ENCODE data around the gene ZDHHC6. TPM values are rescaled to one million over a fixed set of nuclear protein-coding genes. Genes with fewer than 3 reads are reported as not detected.
"Not testable (repeated sequence)": the region's sequence is repeated elsewhere in the genome, so short reads cannot be mapped to it uniquely, and the experiment has no call there.

ZDHHC6 gene
- polyA plus RNA-seq, 2 of the 4 experiments (the other 2 are of a cell fraction), result 37.2 to 57.0 TPM

DNA sequence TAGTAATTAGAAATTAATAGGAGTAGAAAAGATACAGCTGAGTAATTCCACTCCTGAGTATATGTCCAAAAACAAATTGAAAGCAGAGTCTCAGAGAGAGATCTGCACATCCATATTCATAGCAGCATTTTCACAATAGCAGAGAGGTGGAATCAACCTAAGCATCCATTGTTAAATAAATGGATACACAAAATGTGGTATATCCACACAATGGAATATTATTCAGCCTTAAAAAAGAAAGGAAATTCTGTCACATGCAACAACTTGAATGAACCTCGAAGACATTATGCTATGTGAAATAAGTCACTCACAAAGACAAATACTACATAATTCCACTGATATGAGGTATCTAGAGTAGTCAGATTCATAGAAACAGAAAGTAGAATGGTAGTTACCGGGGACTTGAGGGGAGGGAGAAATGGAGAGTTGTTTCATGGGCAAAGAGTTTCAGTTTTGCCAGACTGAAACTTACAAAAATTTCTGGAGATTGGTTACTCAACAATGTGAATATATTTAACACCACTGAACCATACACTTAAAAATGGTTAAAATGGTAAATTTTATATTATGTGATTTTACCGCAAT, 18.7 kb upstream of the ZDHHC6 start:
- no peak overlapping the region for H3K27ac ChIP-seq
- no peak for TF ChIP-seq RNF2 (IDR thresholded peaks at IDR 0.05; ENCODE audit: borderline replicate concordance, low read depth)
- no peak for TF ChIP-seq E2F6 (IDR thresholded peaks at IDR 0.05; ENCODE audit: borderline replicate concordance, low read depth)
- no peak for TF ChIP-seq FOSL2 (IDR thresholded peaks at IDR 0.05)
- no peak for TF ChIP-seq FOSL2 (CRISPR knock-in tag; IDR thresholded peaks at IDR 0.05)
- no peak for TF ChIP-seq HES2 (IDR thresholded peaks at IDR 0.05)
- TF ChIP-seq, protein P1, sequence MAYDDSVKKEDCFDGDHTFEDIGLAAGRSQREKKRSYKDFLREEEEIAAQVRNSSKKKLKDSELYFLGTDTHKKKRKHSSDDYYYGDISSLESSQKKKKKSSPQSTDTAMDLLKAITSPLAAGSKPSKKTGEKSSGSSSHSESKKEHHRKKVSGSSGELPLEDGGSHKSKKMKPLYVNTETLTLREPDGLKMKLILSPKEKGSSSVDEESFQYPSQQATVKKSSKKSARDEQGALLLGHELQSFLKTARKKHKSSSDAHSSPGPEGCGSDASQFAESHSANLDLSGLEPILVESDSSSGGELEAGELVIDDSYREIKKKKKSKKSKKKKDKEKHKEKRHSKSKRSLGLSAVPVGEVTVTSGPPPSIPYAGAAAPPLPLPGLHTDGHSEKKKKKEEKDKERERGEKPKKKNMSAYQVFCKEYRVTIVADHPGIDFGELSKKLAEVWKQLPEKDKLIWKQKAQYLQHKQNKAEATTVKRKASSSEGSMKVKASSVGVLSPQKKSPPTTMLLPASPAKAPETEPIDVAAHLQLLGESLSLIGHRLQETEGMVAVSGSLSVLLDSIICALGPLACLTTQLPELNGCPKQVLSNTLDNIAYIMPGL (CRISPR knock-in tag; IDR thresholded peaks at IDR 0.05; ENCODE audit: borderline replicate concordance), result no peak
- TF ChIP-seq ZSCAN20 (CRISPR knock-in tag; IDR thresholded peaks at IDR 0.05), result no peak
- TF ChIP-seq HOXA7 (CRISPR knock-in tag; IDR thresholded peaks at IDR 0.05), result no peak
- no peak for TF ChIP-seq KDM5A (IDR thresholded peaks at IDR 0.05)
- no peak for TF ChIP-seq SMC3 (IDR thresholded peaks at IDR 0.05)
- WGBS (ENCODE audit: missing lambda C conversion rate), result 78% methylated on average over 3 of the region's 3 CpGs
- H3K4me3 ChIP-seq, result no peak overlapping the region
- ChIA-PET CTCF (interaction anchor here (1.0 kb wide), 1 partner anchor 17 kb away, joined by 3 read pairs; no protein-coding TSS in a partner anchor), POLR2A (no interaction called here)
- H3K4me2 ChIP-seq, result no peak overlapping the region
- peaks cover 7% of the 10 kb centered on the region; the same call in 1 of the 3 replicates for H3K9me3 ChIP-seq
- DNase-seq (ENCODE audit: low read depth in 1 of 2, low spot score in 1 of 2) (no peak), FAIRE-seq (no peak), ATAC-seq (no peak)
- peaks cover 11% of the 10 kb centered on the region; the same call in 1 of the 3 replicates for H3K4me1 ChIP-seq

- FAIRE-seq, result not testable (repeated sequence)
- ChIA-PET POLR2A (interaction anchor here (0.6 kb wide), 1 partner anchor 17 kb away, joined by 3 read pairs; the partner anchor contains the start of gene VTI1A), CTCF (interaction anchor here (0.6 to 4.2 kb wide), 4 partner anchors 8 to 1054 kb away, joined by 3 to 29 read pairs (median 4); no protein-coding TSS in a partner anchor)
Observed at GRCh38 chr10:112464074-112464473, 17.4 kb upstream of the ZDHHC6 start.

DNA sequence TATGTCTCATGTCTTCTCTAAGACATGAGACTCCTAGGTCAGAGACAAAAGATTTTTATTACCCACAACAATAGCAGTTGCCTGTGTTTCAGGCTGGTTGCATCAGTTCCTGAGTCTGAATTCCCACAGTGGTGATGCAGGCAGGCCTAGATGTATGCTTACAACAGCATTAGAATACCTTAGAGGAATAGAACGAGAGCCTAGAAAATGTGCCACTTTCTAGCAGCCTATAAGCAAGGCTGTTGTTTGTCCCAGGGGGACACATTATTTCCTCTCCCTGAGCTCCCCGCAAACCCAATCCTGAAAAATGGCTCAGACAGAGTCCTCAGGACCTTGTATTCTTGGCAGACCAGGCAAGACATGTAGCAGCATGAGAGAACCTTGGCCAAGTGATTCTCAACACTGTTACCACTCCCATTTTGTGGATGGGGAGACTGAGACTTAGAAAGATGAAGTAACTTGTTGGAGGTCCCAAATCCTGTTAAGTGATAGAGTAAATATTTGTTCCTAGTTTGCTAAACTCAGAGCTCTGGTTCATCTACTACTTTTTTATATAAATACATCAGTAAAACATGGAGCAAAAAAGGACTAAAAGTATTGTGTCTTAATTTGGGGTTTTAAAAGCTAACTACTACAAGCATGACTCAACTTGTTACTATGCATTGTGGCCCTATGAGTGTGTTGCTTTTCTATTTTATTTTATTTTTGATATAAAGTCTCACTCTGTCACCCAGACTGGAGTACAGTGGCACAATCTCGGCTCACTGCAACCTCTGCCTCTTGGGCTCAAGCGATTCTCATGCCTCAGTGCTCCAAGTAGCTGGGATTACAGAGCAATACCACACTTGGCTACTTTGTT, 14.5 kb upstream of the ZDHHC6 start:
- CTCF ChIA-PET, result interaction anchor here (0.8 to 4.2 kb wide), 3 partner anchors 9 to 15 kb away, joined by 3 to 29 read pairs (median 3); no protein-coding TSS in a partner anchor
- peak in 1 of 2 experiments; percentile 94; a peak in 3 of 6 replicates for ATAC-seq
- no peak for FAIRE-seq
- POLR2A ChIA-PET, result no interaction called here
- no peak overlapping the region for H3K4me2 ChIP-seq
- H3K4me1 ChIP-seq, result peaks cover 12% of the 10 kb centered on the region; the same call in 1 of the 3 replicates
- TF ChIP-seq JUNB (IDR thresholded peaks at IDR 0.05) (0 out of 2 replicates have a peak, but pooled peaks have one; percentile 21), MYC (IDR thresholded peaks at IDR 0.05; ENCODE audit: borderline replicate concordance, low read length) (no peak), EP300 (IDR thresholded peaks at IDR 0.05) (peak in 1 of 2 experiments; percentile 38; a peak in 1 of 5 replicates)
- no peak overlapping the region for H3K4me3 ChIP-seq
- WGBS (ENCODE audit: missing lambda C conversion rate), result 92% methylated on average over 4 of the region's 4 CpGs
- peak overlapping the region; percentile 60 to 71 for H3K27ac ChIP-seq
- DNase-seq (ENCODE audit: low read depth in 1 of 2, low spot score in 1 of 2), result peak in 1 of 2 experiments; percentile 48
- H3K9me3 ChIP-seq, result peaks cover 7% of the 10 kb centered on the region; the same call in 1 of the 3 replicates

More at GRCh38 chr10:112464074-112464473, 17.4 kb upstream of the ZDHHC6 start:
- not testable (repeated sequence) for H3K4me3 ChIP-seq; H3K4me2 ChIP-seq; H3K27ac ChIP-seq; ATAC-seq; DNase-seq (ENCODE audit: low read depth in 1 of 2, low spot score in 1 of 2); H3K9me3 ChIP-seq
- peaks cover 12% of the 10 kb centered on the region; the same call in 1 of the 3 replicates for H3K4me1 ChIP-seq
- WGBS (ENCODE audit: missing lambda C conversion rate), result 91% methylated on average over 5 of the region's 5 CpGs

DNA sequence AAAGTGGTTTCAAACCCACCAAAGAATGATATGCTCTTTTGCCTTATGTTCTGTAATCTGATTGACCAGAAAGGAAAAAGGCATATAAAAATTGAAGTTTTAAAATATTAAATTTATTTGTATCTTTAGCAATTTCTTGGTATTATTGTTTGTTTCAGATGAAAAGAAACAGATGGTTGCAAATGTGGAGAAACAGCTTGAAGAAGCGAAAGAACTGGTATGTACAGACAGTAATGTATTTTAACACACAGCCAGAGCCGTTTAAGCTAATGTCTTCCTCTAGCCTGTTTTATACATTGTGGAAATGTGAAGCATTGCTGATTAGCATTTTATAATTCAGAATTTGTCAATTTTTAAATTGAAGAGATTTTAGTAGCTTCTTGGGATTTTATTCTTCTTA, 13.7 kb upstream of the ZDHHC6 start:
- DNase-seq (ENCODE audit: low read depth in 1 of 2, low spot score in 1 of 2) (no peak), ATAC-seq (no peak), FAIRE-seq (no peak)
- 89% methylated on average over 2 of the region's 2 CpGs for WGBS (ENCODE audit: missing lambda C conversion rate)
- H3K4me3 ChIP-seq, result no peak overlapping the region
- peaks cover 6% of the 10 kb centered on the region; the same call in 1 of the 3 replicates for H3K9me3 ChIP-seq
- peak overlapping the region in 1 of 2 experiments; percentile 18; a peak in 1 of 6 replicates for H3K27ac ChIP-seq
- CTCF ChIA-PET, result interaction anchor here (1.4 to 4.2 kb wide), 3 partner anchors 12 to 994 kb away, joined by 3 to 29 read pairs (median 3); no protein-coding TSS in a partner anchor
- peaks cover 12% of the 10 kb centered on the region; the same call in 1 of the 3 replicates for H3K4me1 ChIP-seq
- H3K4me2 ChIP-seq, result no peak overlapping the region
- POLR2A ChIA-PET, result no interaction called here
- TF ChIP-seq CTCF (IDR thresholded peaks at IDR 0.05) (no peak), NFE2L2 (conservative IDR thresholded peaks at IDR 0.05; ENCODE audit: low read length) (no peak), EHMT2 (IDR thresholded peaks at IDR 0.05; ENCODE audit: low read depth) (no peak), RCOR1 (IDR thresholded peaks at IDR 0.05; ENCODE audit: low read depth, low read length) (no peak), KDM1A (IDR thresholded peaks at IDR 0.05; ENCODE audit: low read depth) (no peak), SREBF2 (IDR thresholded peaks at IDR 0.05) (no peak), RFX5 (IDR thresholded peaks at IDR 0.05) (no peak), PHF8 (IDR thresholded peaks at IDR 0.05; ENCODE audit: borderline replicate concordance, low read depth) (no peak), ZC3H11A (IDR thresholded peaks at IDR 0.05) (no peak), USF2 (IDR thresholded peaks at IDR 0.05) (no peak)
